HG03060 (cell line): ENCODE measurements around the gene BEND3.
"Not testable (repeated sequence)": the region's sequence is repeated elsewhere in the genome, so short reads cannot be mapped to it uniquely, and the experiment has no call there.

Experiments used
- ATAC-seq: cut with Tn5 transposase; IDR thresholded peaks from one replicate; pipeline ENCODE4 v1.9.1; 2021; ENCODE audit warnings: low read depth, moderate number of reproducible peaks; ENCODE audit not compliant: unreplicated experiment

Gene BEND3

DNA sequence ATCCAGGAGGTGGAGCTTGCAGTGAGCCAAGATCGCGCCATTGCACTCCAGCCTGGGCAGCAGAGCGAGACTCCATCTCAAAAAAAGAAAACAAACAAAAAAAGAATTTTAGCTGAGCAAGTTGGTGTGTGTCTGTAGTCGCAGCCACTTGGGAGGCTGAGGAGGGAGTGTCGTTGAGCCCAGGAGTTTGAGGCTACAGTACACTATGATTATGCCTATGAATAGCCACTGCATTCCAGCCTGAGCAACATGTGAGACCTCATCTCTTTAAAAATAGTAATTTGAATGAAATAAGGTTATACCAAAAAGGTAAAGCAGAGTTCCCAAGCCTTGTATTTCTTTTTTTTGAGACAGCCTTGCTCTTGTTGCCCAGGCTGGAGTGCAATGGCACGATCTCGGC is 67.5 kb downstream of the BEND3 start:
- no peak for ATAC-seq

DNA sequence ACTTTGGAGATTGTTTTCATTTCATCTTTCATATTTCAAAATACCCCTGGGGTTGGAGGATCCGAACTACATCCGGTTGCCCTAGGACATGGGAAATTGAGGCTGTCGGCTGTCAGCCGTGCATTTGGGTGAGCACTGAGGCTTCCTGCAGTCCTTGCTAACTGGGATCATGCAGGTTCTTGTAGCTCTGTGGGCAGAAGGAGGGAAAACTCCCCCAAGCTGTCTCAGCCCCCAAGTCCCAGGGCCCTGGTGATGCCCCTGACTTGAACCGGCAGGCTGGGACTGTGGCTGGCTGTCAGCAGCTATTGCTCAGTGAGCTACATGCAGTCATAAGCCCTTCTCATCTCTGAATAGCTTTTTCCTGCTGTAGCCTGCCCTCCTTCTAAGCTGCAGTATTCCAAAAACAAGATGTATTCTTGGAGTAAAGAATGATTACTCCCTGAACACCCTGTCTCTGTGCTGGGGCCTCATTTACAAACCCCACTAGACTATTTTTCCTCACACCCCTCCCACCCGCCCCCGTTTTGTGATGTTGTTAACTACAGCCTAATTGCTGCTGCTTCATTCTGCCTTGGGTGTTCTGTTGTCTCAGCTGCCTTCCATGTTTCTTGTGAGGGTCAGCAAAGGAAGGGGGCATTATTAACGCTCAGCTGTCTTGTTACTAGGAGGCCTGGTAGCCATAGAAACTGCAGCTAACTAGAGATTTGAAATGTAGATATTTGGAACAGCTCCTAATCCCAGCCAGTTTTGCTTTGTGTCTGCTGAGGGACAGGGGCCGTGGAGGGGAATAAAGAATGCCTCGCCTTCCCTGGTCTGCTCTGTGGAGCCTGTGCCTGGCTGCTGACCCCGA is 69.3 kb downstream of the BEND3 start:
- no peak for ATAC-seq

DNA sequence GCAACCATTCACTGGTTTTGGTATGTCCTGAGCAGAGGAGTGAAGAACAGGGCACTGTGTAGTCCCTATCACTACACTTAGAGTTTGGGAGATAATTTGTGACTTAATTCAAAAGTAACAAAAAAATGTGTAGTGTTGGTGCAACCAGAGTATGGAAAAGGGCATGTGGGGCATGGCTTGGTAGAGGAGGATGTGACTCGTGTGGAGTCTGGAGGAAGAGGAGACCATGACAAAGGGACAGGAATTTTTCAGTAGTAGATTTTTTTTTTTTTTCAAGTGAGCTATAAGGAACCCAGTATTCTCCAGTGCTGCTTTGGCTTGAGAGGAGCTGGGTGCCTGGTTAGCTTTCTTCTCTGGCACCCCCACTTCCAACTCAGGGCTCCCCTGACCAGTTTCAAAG is 82.2 kb downstream of the BEND3 start:
- ATAC-seq, result no peak

- ATAC-seq, result no peak
These were observed 83.3 kb downstream of the BEND3 start for GRCh38 chr6:107032051-107032450.

- ATAC-seq, result no peak
These were observed 85.2 kb downstream of the BEND3 start for GRCh38 chr6:107030151-107030550.

GRCh38 chr6:107026965-107027364 is 88.3 kb downstream of the BEND3 start:
- ATAC-seq, result no peak

DNA sequence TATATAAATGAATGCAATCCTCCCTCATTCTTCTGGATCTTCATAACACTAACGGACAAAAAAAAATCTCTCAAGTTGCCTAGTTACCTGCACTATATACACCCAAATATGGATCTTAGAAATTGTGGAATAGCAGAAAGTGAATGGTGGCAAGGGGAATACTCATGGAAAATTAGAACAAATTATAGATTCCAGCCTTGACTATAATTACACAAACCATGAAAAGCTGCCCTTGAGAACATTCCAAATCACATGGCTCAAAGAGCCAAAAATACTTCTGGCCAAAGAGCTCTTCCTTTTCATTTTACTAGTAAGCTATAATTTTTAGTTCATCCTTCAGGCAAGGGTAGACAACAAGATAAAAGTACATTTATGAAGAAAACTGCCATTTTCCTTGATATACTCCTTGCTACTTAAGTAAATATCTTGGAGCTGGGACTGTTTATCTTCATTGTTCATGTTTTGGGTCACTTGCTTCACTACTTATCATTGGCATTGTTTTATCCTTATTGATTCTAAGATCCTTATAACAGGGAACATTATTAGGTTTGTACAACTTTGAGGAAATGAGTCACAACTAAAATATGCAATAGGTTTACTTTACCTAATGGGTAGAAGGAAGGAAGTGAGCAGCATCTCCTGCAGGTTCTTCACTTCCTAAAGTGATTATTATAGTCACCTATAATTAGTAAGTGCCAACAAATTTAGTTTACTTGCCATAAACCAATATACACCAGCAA is 93.7 kb downstream of the BEND3 start:
- ATAC-seq, result no peak

- no peak for ATAC-seq
These were observed 95.1 kb downstream of the BEND3 start for GRCh38 chr6:107020239-107020638.

DNA sequence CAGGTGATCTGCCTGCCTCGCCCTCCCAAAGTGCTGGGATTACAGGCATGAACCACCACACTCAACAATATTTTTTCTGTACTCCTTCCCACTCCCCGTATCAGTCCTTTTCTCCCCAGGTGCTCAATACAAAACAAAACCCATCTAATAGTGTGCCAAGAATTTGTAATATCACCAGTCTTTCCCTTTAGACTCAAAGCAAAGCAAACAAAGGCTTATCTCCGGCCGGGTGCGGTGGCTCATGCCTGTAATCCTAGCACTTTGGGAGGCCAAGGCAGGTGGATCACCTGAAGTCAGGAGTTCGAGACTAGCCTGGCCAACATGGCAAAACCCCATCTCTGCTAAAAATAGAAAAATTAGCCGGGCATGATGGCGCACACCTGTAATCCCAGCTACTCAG is 95.7 kb downstream of the BEND3 start:
- ATAC-seq, result not testable (repeated sequence)

DNA sequence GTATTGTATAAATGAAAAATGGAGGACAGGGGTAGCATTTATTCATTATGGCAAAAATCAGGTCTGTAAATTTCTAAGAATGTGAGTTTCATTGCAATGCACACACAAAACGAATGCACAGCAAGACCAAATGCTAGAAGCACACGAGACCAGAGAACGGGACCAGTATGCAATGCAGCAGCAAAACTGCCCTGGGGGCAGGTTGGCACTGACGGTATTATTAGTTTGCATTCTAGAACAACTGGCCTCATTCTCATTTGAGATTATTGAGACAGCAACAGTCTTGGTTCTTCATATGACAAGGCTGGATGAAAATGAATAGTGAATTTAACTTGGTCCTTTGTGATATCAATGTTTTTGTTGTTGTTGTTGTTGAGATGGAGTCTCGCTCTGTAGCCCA is 96.3 kb downstream of the BEND3 start:
- no peak for ATAC-seq
